Measurements from ENCODE around the gene OGN. TPM values are rescaled to one million over a fixed set of nuclear protein-coding genes. Genes with fewer than 3 reads are reported as not detected.

OGN gene
- total and polyA plus RNA-seq, 7 donors: 0.64 to 7.4 (median 0.95) TPM

GRCh38 chr9:92349771-92350739, 54.3 kb downstream of the OGN start:
- no peak for ATAC-seq
- peaks cover 2% of the 10 kb centered on the region for H3K9me3 ChIP-seq
- peaks cover 0 to 15% of the 10 kb centered on the region in 2 donors for H3K36me3 ChIP-seq (ENCODE audit: insufficient read depth in 1 of 2, low read depth in 1 of 2)
- TF ChIP-seq CTCF (IDR thresholded peaks at IDR 0.05): no peak
- WGBS, 3 donors: 45 to 63% (median 57%) methylated on average over 7 of the region's 7 CpGs
- peak overlapping the region; percentile 33 for H3K27ac ChIP-seq
- H3K4me3 ChIP-seq: no peak overlapping the region
- no peaks in the 10 kb centered on the region for H3K4me1 ChIP-seq
- no peak for DNase-seq
- no peaks in the 10 kb centered on the region for H3K27me3 ChIP-seq (ENCODE audit: insufficient read depth in 3 of 3, low read length in 2 of 3)
- intact Hi-C loops (cut with DNase I): loop anchor here in 1 of 2 donors (5.0 kb wide), 1 partner anchor 282 kb away; no protein-coding TSS in a partner anchor

- no peak for ATAC-seq
These were observed 58.8 kb downstream of the OGN start for GRCh38 chr9:92345582-92345981.

GRCh38 chr9:92342825-92343488, 61.4 kb downstream of the OGN start:
- no peaks in the 10 kb centered on the region for H3K27me3 ChIP-seq (ENCODE audit: insufficient read depth in 3 of 3, low read length in 2 of 3)
- H3K4me3 ChIP-seq: no peak overlapping the region
- no peak for DNase-seq
- ATAC-seq: no peak
- TF ChIP-seq CTCF (IDR thresholded peaks at IDR 0.05): peak; percentile 24
- H3K9me3 ChIP-seq: no peaks in the 10 kb centered on the region
- no peaks in the 10 kb centered on the region for H3K4me1 ChIP-seq
- H3K27ac ChIP-seq: no peak overlapping the region
- peaks cover 0 to 40% of the 10 kb centered on the region in 2 donors for H3K36me3 ChIP-seq (ENCODE audit: insufficient read depth in 1 of 2, low read depth in 1 of 2)
- WGBS, 3 donors: 71 to 79% (median 79%) methylated on average over 1 of the region's 1 CpG
- intact Hi-C loops (cut with DNase I): loop anchor here in 1 of 2 donors (5.0 kb wide), 1 partner anchor 99 kb away; no protein-coding TSS in a partner anchor

More at GRCh38 chr9:92345582-92345981, 58.8 kb downstream of the OGN start:
- Histone ChIP-seq H3K27me3 (ENCODE audit: insufficient read depth in 3 of 3, low read length in 2 of 3) (no peaks in the 10 kb centered on the region), H3K4me1 (no peaks in the 10 kb centered on the region), H3K4me3 (no peak overlapping the region), H3K36me3 (ENCODE audit: insufficient read depth in 1 of 2, low read depth in 1 of 2) (peaks cover 0 to 23% of the 10 kb centered on the region in 2 donors), H3K27ac (no peak overlapping the region), H3K9me3 (no peaks in the 10 kb centered on the region)
- DNase-seq: no peak
- no peak for TF ChIP-seq CTCF (IDR thresholded peaks at IDR 0.05)
- intact Hi-C loops (cut with DNase I): loop anchor here in 1 of 2 donors (5.0 kb wide), 1 partner anchor 287 kb away; no protein-coding TSS in a partner anchor

- no peaks in the 10 kb centered on the region for H3K4me1 ChIP-seq
- H3K27ac ChIP-seq: no peak overlapping the region
- no peaks in the 10 kb centered on the region for H3K9me3 ChIP-seq
- H3K27me3 ChIP-seq (ENCODE audit: insufficient read depth in 3 of 3, low read length in 2 of 3): no peaks in the 10 kb centered on the region
- no peak for DNase-seq
- ATAC-seq: peak in 2 of 4 donors; percentile 44 to 73
- intact Hi-C loops (cut with DNase I): loop anchor here in 1 of 2 donors (5.0 kb wide), 1 partner anchor 101 kb away; no protein-coding TSS in a partner anchor
- no peak overlapping the region for H3K4me3 ChIP-seq
- peaks cover 0 to 45% of the 10 kb centered on the region in 2 donors for H3K36me3 ChIP-seq (ENCODE audit: insufficient read depth in 1 of 2, low read depth in 1 of 2)
- 80 to 100% (median 95%) methylated on average over 1 of the region's 1 CpG for WGBS, 3 donors
- TF ChIP-seq CTCF (IDR thresholded peaks at IDR 0.05): no peak
These were observed 62.8 kb downstream of the OGN start for GRCh38 chr9:92341578-92341977.

All from psoas muscle (tissue), 8 donors.